GM13977 (cell line): ENCODE results near the gene ANK2.

ENCODE experiments used
- DNase-seq: peaks from one replicate; pipeline ENCODE4 v3.0.0; 2012; ENCODE audit warnings: low spot score
- CTCF ChIP-seq: IDR thresholded peaks from 2 replicates; pipeline ENCODE4 v1.5.1; 2012; ENCODE audit warnings: mild to moderate bottlenecking, control low read depth; ENCODE audit not compliant: insufficient read depth; ENCODE audit errors: extremely low read depth, missing control alignments
- in situ Hi-C: fragments of 300-500 bp; cut with MboI; formaldehyde crosslinking; loops from one replicate; pipeline ENCODE4 v1.12.0; 2022; ENCODE audit warnings: low sequenced_read_pairs, low pct_unique_long_range_greater_than_20kb, mixed read lengths, inconsistent platforms; ENCODE audit not compliant: unreplicated experiment

ANK2 gene

GRCh38 chr4:113008716-113009115 is 40.7 kb upstream of the ANK2 start:
- DNase-seq: no peak

GRCh38 chr4:113009461-113009860 is 40.0 kb upstream of the ANK2 start:
- in situ Hi-C loops: no loop called here
- DNase-seq: no peak
- no peak for TF ChIP-seq CTCF

More at GRCh38 chr4:113008716-113009115, 40.7 kb upstream of the ANK2 start:
- in situ Hi-C loops: no loop called here
- no peak for TF ChIP-seq CTCF

- no peak for TF ChIP-seq CTCF
- in situ Hi-C loops: no loop called here
- no peak for DNase-seq
Measured at GRCh38 chr4:113012122-113012725, 37.2 kb upstream of the ANK2 start.

- in situ Hi-C loops: no loop called here
- no peak for TF ChIP-seq CTCF
- no peak for DNase-seq
Measured at GRCh38 chr4:113012786-113013185, 36.7 kb upstream of the ANK2 start.

- in situ Hi-C loops: no loop called here
- TF ChIP-seq CTCF: no peak
- no peak for DNase-seq
Measured at GRCh38 chr4:113013751-113014150, 35.7 kb upstream of the ANK2 start.

GRCh38 chr4:113016377-113016776 is 33.1 kb upstream of the ANK2 start:
- no peak for TF ChIP-seq CTCF
- in situ Hi-C loops: no loop called here
- no peak for DNase-seq
